Measurements from ENCODE around the gene CABLES2. TPM values are rescaled to one million over a fixed set of nuclear protein-coding genes. Genes with fewer than 3 reads are reported as not detected.

The CABLES2 gene
- total RNA-seq, 1 experiment from 2014 or later, result 8.9 TPM

GRCh38 chr20:62452475-62453095 lies 45.5 kb upstream of the CABLES2 start:
- no peak for TF ChIP-seq CTCF (IDR thresholded peaks at IDR 0.05 in 2 of 3, conservative IDR thresholded peaks at IDR 0.05 in 1 of 3; ENCODE audit: borderline replicate concordance in 1 of 3, insufficient read depth in 1 of 3, low read depth in 2 of 3, low read length in 2 of 3)
- no peak for TF ChIP-seq SRF (IDR thresholded peaks at IDR 0.05; ENCODE audit: low read depth)
- no peak for TF ChIP-seq RAD21 (IDR thresholded peaks at IDR 0.05; ENCODE audit: low read depth)
- Histone ChIP-seq H3K9me2 (ENCODE audit: insufficient read depth) (no peaks in the 10 kb centered on the region), H3K79me2 (ENCODE audit: insufficient read depth, low read length) (no peaks in the 10 kb centered on the region), H2AFZ (ENCODE audit: low read depth, low read length, poor library complexity, severe bottlenecking) (no peak overlapping the region), H3K9ac (ENCODE audit: low read length) (no peak overlapping the region), H3K4me3 (replicated peaks in 1 of 2; ENCODE audit: low read depth in 1 of 2, low read length in 2 of 2) (no peak overlapping the region), H3K27me3 (ENCODE audit: insufficient read depth, low read length) (0 out of 2 replicates have a peak, but pooled peaks cover 4% of the 10 kb centered on the region), H3K4me2 (ENCODE audit: low read length) (no peak overlapping the region), H3K9me3 (ENCODE audit: control insufficient read depth in 1 of 2, insufficient read depth in 1 of 2, low read depth in 1 of 2, low read length in 2 of 2) (no peaks in the 10 kb centered on the region), H3K36me3 (ENCODE audit: control insufficient read depth in 1 of 2, insufficient read depth in 2 of 2, low read length in 2 of 2) (no peaks in the 10 kb centered on the region), H3K27ac (ENCODE audit: low read depth, low read length) (no peak overlapping the region), H3K4me1 (ENCODE audit: control insufficient read depth in 1 of 2, insufficient read depth in 2 of 2, low read length in 2 of 2) (0 out of 4 replicates have a peak, but pooled peaks cover 0 to 3% of the 10 kb centered on the region in 2 experiments), H4K20me1 (ENCODE audit: insufficient read depth) (no peaks in the 10 kb centered on the region)
- CTCF ChIA-PET, result no interaction called here
- RAD21 ChIA-PET (ENCODE audit: low non-redundant PET in 1 of 2, low total read pairs in 2 of 2, uncharacterized antibody in 2 of 2, unreplicated experiment in 2 of 2), result no interaction called here
- no TSS peak for BruUV-seq (replicated peaks)
- intact Hi-C loops (cut with micrococcal nuclease), result no loop called here
- POLR2A ChIA-PET, result no interaction called here
- ATAC-seq, result peak; percentile 24; the same call in 1 of the 2 replicates
- no peak for DNase-seq (ENCODE audit: low read depth, low spot score)

GRCh38 chr20:62451970-62452369 lies 44.9 kb upstream of the CABLES2 start:
- ATAC-seq (no peak), DNase-seq (ENCODE audit: low read depth, low spot score) (no peak)
- TF ChIP-seq FOSL1 (IDR thresholded peaks at IDR 0.05; ENCODE audit: low read depth), result no peak
- no peak for TF ChIP-seq RAD21 (IDR thresholded peaks at IDR 0.05; ENCODE audit: low read depth)
- no peak for TF ChIP-seq EZH2phosphoT487 (IDR thresholded peaks at IDR 0.05; ENCODE audit: borderline replicate concordance)
- no peak for TF ChIP-seq EZH2 (IDR thresholded peaks at IDR 0.05)
- TF ChIP-seq CTCF (IDR thresholded peaks at IDR 0.05 in 2 of 3, conservative IDR thresholded peaks at IDR 0.05 in 1 of 3; ENCODE audit: borderline replicate concordance in 1 of 3, insufficient read depth in 1 of 3, low read depth in 2 of 3, low read length in 2 of 3), result no peak
- ChIA-PET RAD21 (ENCODE audit: low non-redundant PET in 1 of 2, low total read pairs in 2 of 2, uncharacterized antibody in 2 of 2, unreplicated experiment in 2 of 2) (no interaction called here), POLR2A (no interaction called here), CTCF (no interaction called here)
- H3K27me3 ChIP-seq (ENCODE audit: insufficient read depth, low read length), result 0 out of 2 replicates have a peak, but pooled peaks cover 4% of the 10 kb centered on the region
- no peaks in the 10 kb centered on the region for H3K79me2 ChIP-seq (ENCODE audit: insufficient read depth, low read length)
- no peak overlapping the region for H3K9ac ChIP-seq (ENCODE audit: low read length)
- H4K20me1 ChIP-seq (ENCODE audit: insufficient read depth), result no peaks in the 10 kb centered on the region
- no peaks in the 10 kb centered on the region for H3K9me3 ChIP-seq (ENCODE audit: control insufficient read depth in 1 of 2, insufficient read depth in 1 of 2, low read depth in 1 of 2, low read length in 2 of 2)
- no peaks in the 10 kb centered on the region for H3K36me3 ChIP-seq (ENCODE audit: control insufficient read depth in 1 of 2, insufficient read depth in 2 of 2, low read length in 2 of 2)
- H2AFZ ChIP-seq (ENCODE audit: low read depth, low read length, poor library complexity, severe bottlenecking), result no peak overlapping the region
- H3K4me2 ChIP-seq (ENCODE audit: low read length), result no peak overlapping the region
- no peak overlapping the region for H3K27ac ChIP-seq (ENCODE audit: low read depth, low read length)
- H3K4me1 ChIP-seq (ENCODE audit: control insufficient read depth in 1 of 2, insufficient read depth in 2 of 2, low read length in 2 of 2), result 0 out of 4 replicates have a peak, but pooled peaks cover 0 to 3% of the 10 kb centered on the region in 2 experiments
- no peaks in the 10 kb centered on the region for H3K9me2 ChIP-seq (ENCODE audit: insufficient read depth)
- intact Hi-C loops (cut with micrococcal nuclease), result no loop called here
- H3K4me3 ChIP-seq (replicated peaks in 1 of 2; ENCODE audit: low read depth in 1 of 2, low read length in 2 of 2), result no peak overlapping the region
- no TSS peak for BruUV-seq (replicated peaks)
